KMS-11 (cell line): ENCODE data around the gene ALMS1.

Source experiments
- H2AFZ ChIP-seq: fragments of 200-600 bp; sonication (generic); 2 replicates; pipeline ENCODE4 v1.6.1; 2016; ENCODE audit warnings: antibody characterized with exemption, mixed run types, low read depth
- H3K27ac ChIP-seq: fragments of 200-600 bp; sonication (generic); 2 replicates; pipeline ENCODE4 v1.6.1; 2016; ENCODE audit warnings: mild to moderate bottlenecking, mixed run types
- H3K27me3 ChIP-seq: fragments of 200-600 bp; sonication (generic); 2 replicates; pipeline ENCODE4 v1.6.1; 2017; ENCODE audit warnings: mild to moderate bottlenecking, low read depth, mixed run types, moderate library complexity; ENCODE audit not compliant: insufficient read depth
- H3K36me3 ChIP-seq: fragments of 200-600 bp; sonication (generic); 2 replicates; pipeline ENCODE4 v1.6.1; 2017; ENCODE audit warnings: mild to moderate bottlenecking, mixed run types; ENCODE audit not compliant: insufficient read depth
- H3K4me1 ChIP-seq: fragments of 200-600 bp; sonication (generic); 2 replicates; pipeline ENCODE4 v1.6.1; 2016; ENCODE audit warnings: mild to moderate bottlenecking, low read depth, mixed run types; ENCODE audit not compliant: poor library complexity, severe bottlenecking
- H3K4me2 ChIP-seq: fragments of 200-600 bp; sonication (generic); 2 replicates; pipeline ENCODE4 v1.7.0; 2016; ENCODE audit warnings: mild to moderate bottlenecking, mixed run types
- H3K4me3 ChIP-seq: fragments of 200-600 bp; sonication (generic); IDR thresholded peaks from 2 replicates; pipeline ENCODE4 v1.6.1; 2017; ENCODE audit warnings: low read depth, low read length, mixed read lengths; ENCODE audit not compliant: insufficient read depth
- H3K79me2 ChIP-seq: fragments of 200-600 bp; sonication (generic); 2 replicates; pipeline ENCODE4 v1.6.1; 2016; ENCODE audit warnings: low read depth, mixed run types; ENCODE audit not compliant: insufficient read depth
- H3K9ac ChIP-seq: fragments of 200-600 bp; sonication (generic); 2 replicates; pipeline ENCODE4 v1.6.1; 2016; ENCODE audit warnings: mild to moderate bottlenecking, mixed run types
- H4K20me1 ChIP-seq: fragments of 200-600 bp; sonication (generic); 2 replicates; pipeline ENCODE4 v1.6.1; 2016; ENCODE audit warnings: mild to moderate bottlenecking, mixed run types; ENCODE audit not compliant: insufficient read depth
- TF ChIP-seq, protein P1 (sequence below): fragments of 200-600 bp; sonication (generic); conservative IDR thresholded peaks from 2 replicates; pipeline ENCODE4 v1.6.1; 2017; ENCODE audit warnings: low read depth, mild to moderate bottlenecking, antibody characterized with exemption, low read length, moderate library complexity, mixed read lengths

ALMS1 gene

DNA sequence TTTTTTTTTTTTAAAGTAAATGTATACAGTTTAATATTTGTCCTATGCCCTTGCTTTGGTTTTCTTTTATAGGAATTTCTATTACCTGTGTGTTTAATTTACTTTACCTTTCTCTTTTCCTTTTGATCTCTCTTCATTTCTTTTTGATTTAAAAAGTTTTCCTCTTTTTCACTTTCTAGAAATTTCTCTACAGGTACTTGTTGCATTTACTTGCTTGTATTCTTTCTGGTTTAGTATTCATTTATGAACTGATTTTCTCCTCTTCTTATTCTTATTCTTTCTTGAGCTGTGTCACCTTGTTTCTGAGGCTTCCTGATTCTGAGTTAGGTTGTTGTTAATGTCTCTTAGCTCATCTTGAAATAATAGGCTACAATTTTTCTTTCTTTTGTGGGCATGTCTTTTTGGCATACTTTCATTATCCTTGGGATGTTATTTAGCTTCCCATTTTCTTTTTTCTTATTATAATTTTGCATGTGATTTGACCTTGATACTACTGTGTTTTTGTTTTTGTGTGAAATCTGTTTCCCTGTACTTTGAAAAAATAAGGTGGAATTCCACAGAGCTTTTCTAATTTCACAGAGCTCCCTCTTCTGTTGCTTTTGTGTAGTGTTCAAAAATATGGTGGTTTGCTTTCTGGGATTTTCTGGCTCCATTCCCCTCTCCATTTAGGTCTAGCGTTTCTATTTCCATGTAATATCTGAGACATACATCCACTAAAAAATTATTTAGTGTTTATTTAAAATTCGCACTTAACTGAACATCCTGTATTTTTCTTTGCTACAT is 25.5 kb upstream of the ALMS1 start:
- Histone ChIP-seq H3K4me2 (no peak overlapping the region), H3K79me2 (no peaks in the 10 kb centered on the region), H4K20me1 (no peaks in the 10 kb centered on the region), H3K27me3 (no peaks in the 10 kb centered on the region), H3K4me1 (no peaks in the 10 kb centered on the region), H3K36me3 (no peaks in the 10 kb centered on the region), H2AFZ (no peak overlapping the region), H3K9ac (no peak overlapping the region), H3K4me3 (no peak overlapping the region), H3K27ac (no peak overlapping the region)
- TF ChIP-seq, protein P1, sequence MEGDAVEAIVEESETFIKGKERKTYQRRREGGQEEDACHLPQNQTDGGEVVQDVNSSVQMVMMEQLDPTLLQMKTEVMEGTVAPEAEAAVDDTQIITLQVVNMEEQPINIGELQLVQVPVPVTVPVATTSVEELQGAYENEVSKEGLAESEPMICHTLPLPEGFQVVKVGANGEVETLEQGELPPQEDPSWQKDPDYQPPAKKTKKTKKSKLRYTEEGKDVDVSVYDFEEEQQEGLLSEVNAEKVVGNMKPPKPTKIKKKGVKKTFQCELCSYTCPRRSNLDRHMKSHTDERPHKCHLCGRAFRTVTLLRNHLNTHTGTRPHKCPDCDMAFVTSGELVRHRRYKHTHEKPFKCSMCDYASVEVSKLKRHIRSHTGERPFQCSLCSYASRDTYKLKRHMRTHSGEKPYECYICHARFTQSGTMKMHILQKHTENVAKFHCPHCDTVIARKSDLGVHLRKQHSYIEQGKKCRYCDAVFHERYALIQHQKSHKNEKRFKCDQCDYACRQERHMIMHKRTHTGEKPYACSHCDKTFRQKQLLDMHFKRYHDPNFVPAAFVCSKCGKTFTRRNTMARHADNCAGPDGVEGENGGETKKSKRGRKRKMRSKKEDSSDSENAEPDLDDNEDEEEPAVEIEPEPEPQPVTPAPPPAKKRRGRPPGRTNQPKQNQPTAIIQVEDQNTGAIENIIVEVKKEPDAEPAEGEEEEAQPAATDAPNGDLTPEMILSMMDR: peak; percentile 47

DNA sequence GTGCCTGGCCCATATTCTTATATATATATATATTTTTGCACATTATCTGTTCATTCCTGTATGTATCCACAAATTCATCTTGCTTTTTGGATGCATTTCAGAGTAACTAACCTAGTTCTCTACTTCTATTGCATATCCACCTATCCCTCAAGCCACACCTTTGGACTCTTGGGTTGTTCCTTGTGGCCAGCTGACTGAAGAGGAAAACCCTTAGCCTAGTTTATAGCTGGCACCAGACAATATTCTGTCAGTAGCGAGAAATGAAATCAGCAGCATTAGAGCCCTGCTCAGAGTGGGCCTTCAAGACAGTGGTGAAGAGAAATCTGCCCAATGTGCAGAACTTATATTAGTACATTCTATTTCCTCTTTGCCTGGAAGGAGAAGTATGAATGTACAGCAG is 19.6 kb upstream of the ALMS1 start:
- Histone ChIP-seq H3K27ac (no peak overlapping the region), H3K4me2 (no peak overlapping the region), H3K27me3 (no peaks in the 10 kb centered on the region), H3K4me3 (no peak overlapping the region), H2AFZ (no peak overlapping the region), H3K36me3 (no peaks in the 10 kb centered on the region), H3K79me2 (no peaks in the 10 kb centered on the region), H3K9ac (no peak overlapping the region), H3K4me1 (no peaks in the 10 kb centered on the region), H4K20me1 (no peaks in the 10 kb centered on the region)
- TF ChIP-seq, protein P1: no peak

DNA sequence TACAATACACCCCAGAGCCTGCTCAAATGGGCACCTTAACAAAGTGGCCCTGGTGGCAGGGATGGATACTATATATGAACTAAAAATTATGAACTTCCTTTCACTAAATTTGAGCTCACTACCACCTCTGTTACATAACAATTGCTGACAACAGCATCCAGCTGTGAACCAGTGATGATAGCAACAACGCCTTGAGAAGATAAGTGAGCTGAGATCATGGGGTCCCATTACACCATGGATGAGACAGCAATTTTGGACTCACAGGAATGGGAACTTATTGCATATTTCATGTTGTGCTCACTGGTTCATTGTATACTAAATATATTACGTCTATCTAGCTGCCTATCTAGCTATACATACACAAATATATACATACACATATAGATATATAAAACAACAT is 16.9 kb upstream of the ALMS1 start:
- H3K4me2 ChIP-seq: no peak overlapping the region
- H2AFZ ChIP-seq: no peak overlapping the region
- H3K36me3 ChIP-seq: no peaks in the 10 kb centered on the region
- no peaks in the 10 kb centered on the region for H3K79me2 ChIP-seq
- no peaks in the 10 kb centered on the region for H4K20me1 ChIP-seq
- no peak overlapping the region for H3K27ac ChIP-seq
- no peak overlapping the region for H3K9ac ChIP-seq
- TF ChIP-seq, protein P1: no peak
- no peaks in the 10 kb centered on the region for H3K4me1 ChIP-seq
- no peaks in the 10 kb centered on the region for H3K27me3 ChIP-seq
- no peak overlapping the region for H3K4me3 ChIP-seq

DNA sequence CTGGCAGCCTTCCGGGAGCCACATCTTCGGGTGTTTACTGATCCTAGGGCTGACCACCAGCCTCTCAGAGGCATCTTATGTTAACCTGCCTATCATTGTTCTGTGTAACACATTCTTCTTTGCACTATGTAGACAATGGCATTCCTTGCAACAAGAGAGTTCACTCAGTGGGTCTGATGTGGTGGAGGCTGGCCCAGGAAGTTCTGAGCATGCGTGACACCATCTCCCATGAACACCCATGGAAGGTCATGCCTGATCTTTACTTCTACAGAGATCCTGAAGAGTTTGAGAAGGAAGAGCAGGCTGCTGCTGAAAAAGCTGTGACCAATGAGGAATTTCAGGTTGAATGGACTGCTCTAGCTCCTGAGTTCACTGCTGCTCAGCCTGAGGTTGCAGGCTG is 15.3 kb upstream of the ALMS1 start:
- Histone ChIP-seq H4K20me1 (no peaks in the 10 kb centered on the region), H3K27ac (no peak overlapping the region), H3K4me3 (no peak overlapping the region), H3K9ac (no peak overlapping the region), H3K4me2 (no peak overlapping the region), H3K36me3 (no peaks in the 10 kb centered on the region), H3K27me3 (no peaks in the 10 kb centered on the region), H2AFZ (no peak overlapping the region), H3K79me2 (no peaks in the 10 kb centered on the region), H3K4me1 (no peaks in the 10 kb centered on the region)
- TF ChIP-seq, protein P1: no peak
